HepG2 (cell line): ENCODE data around the gene SUPT6H. TPM values are rescaled to one million over a fixed set of nuclear protein-coding genes. Genes with fewer than 3 reads are reported as not detected.

ENCODE experiments used
- AGO1 ChIP-seq: fragments of 200-400 bp; formaldehyde crosslinking; IDR thresholded peaks from 2 replicates; pipeline ENCODE4 v1.6.1; 2017; ENCODE audit warnings: mild to moderate bottlenecking, low read depth, low read length, moderate library complexity; ENCODE audit not compliant: poor library complexity, severe bottlenecking
- CHD4 ChIP-seq: fragments of 200-600 bp; sonication (generic); IDR thresholded peaks from 2 replicates; pipeline ENCODE4 v1.7.0; 2017; ENCODE audit warnings: mild to moderate bottlenecking, low read length, borderline replicate concordance
- HIC2 ChIP-seq: sonication (generic); formaldehyde crosslinking; IDR thresholded peaks from 2 replicates; pipeline ENCODE4 v1.9.0; 2022; ENCODE audit warnings: low read depth, missing genetic modification reagents
- JDP2 ChIP-seq: sonication (generic); formaldehyde crosslinking; IDR thresholded peaks from 2 replicates; pipeline ENCODE4 v1.8.1; 2022; ENCODE audit warnings: missing genetic modification reagents, borderline replicate concordance
- MBD4 ChIP-seq: IDR thresholded peaks from 2 replicates; pipeline ENCODE4 v1.6.1; 2012; ENCODE audit warnings: low read length, inconsistent platforms, borderline replicate concordance
- MBNL3 ChIP-seq: fragments of 250-450 bp; sonication (Bioruptor Pico); conservative IDR thresholded peaks from 2 replicates; pipeline ENCODE4 v1.8.0; 2022; ENCODE audit warnings: mild to moderate bottlenecking, inconsistent platforms
- MIXL1 ChIP-seq: IDR thresholded peaks from 2 replicates; pipeline ENCODE4 v1.6.1; 2016
- NFE2 ChIP-seq: sonication (generic); formaldehyde crosslinking; IDR thresholded peaks from 2 replicates; pipeline ENCODE4 v1.4.0; 2020; ENCODE audit warnings: missing genetic modification reagents
- ZBTB49 ChIP-seq: sonication (generic); formaldehyde crosslinking; IDR thresholded peaks from 2 replicates; pipeline ENCODE4 v1.4.0; 2020; ENCODE audit warnings: missing genetic modification reagents, borderline replicate concordance
- ZNF605 ChIP-seq: sonication (generic); formaldehyde crosslinking; IDR thresholded peaks from 2 replicates; pipeline ENCODE4 v1.8.0; 2022; ENCODE audit warnings: mild to moderate bottlenecking, missing genetic modification reagents
- ZNF816 ChIP-seq: sonication (generic); formaldehyde crosslinking; IDR thresholded peaks from 2 replicates; pipeline ENCODE4 v1.8.0; 2022; ENCODE audit warnings: missing genetic modification reagents, mild to moderate bottlenecking, borderline replicate concordance
- ZNF839 ChIP-seq: sonication (generic); formaldehyde crosslinking; IDR thresholded peaks from 2 replicates; pipeline ENCODE4 v1.4.0; 2020; ENCODE audit warnings: missing genetic modification reagents, mild to moderate bottlenecking, borderline replicate concordance
- ZNF841 ChIP-seq: sonication (generic); formaldehyde crosslinking; IDR thresholded peaks from 2 replicates; pipeline ENCODE4 v1.8.1; 2023; ENCODE audit warnings: missing genetic modification reagents, borderline replicate concordance
- ZNF883 ChIP-seq: sonication (generic); formaldehyde crosslinking; IDR thresholded peaks from 2 replicates; pipeline ENCODE4 v1.5.1; 2020; ENCODE audit warnings: mild to moderate bottlenecking, missing genetic modification reagents; ENCODE audit errors: not compliant biosample characterization
- polyA plus RNA-seq, 8 experiments: library from polyadenylated mRNA; depleted of rRNA in 3 of 8; stranded (reverse) in 7 of 8; unstranded in 1 of 8; fragments of >200 nt; fragmentation: Illumina TruSeq in 4 of 8; extraction: Trizol in 4 of 8; gene quantifications; 2 replicates each; pipeline versions ENCODE4 v1.2.1 to v1.2.3, GENCODE V29; 2011 to 2016; ENCODE audit warnings: low read depth in 4 of 8, missing spikeins in 1 of 8, mixed read lengths in 1 of 8; ENCODE audit not compliant: insufficient read depth in 1 of 8
- total RNA-seq, 5 experiments: library from RNA; depleted of rRNA; stranded (reverse); fragments of >200 nt; fragmentation: Illumina TruSeq; extraction: Trizol; gene quantifications; 2 replicates each; pipeline ENCODE4 v1.2.3, GENCODE V29; 2016; ENCODE audit warnings: low read depth in 1 of 5
- TF ChIP-seq, protein P1 (sequence below): sonication (generic); formaldehyde crosslinking; IDR thresholded peaks from 2 replicates; pipeline ENCODE4 v1.4.0; 2020; ENCODE audit warnings: mild to moderate bottlenecking, missing genetic modification reagents
- TF ChIP-seq, protein P2 (sequence below): sonication (generic); formaldehyde crosslinking; IDR thresholded peaks from 2 replicates; pipeline ENCODE4 v1.4.0; 2020; ENCODE audit warnings: missing genetic modification reagents
- TF ChIP-seq, protein P3 (sequence below): sonication (generic); formaldehyde crosslinking; IDR thresholded peaks from 2 replicates; pipeline ENCODE4 v1.5.1; 2020; ENCODE audit warnings: mild to moderate bottlenecking, missing genetic modification reagents, moderate library complexity

SUPT6H gene
- total and polyA plus RNA-seq, 2 of the 13 experiments (the other 11 are each of a cell fraction or from before 2014, with no cell fraction given): 32.7 to 39.9 TPM

DNA sequence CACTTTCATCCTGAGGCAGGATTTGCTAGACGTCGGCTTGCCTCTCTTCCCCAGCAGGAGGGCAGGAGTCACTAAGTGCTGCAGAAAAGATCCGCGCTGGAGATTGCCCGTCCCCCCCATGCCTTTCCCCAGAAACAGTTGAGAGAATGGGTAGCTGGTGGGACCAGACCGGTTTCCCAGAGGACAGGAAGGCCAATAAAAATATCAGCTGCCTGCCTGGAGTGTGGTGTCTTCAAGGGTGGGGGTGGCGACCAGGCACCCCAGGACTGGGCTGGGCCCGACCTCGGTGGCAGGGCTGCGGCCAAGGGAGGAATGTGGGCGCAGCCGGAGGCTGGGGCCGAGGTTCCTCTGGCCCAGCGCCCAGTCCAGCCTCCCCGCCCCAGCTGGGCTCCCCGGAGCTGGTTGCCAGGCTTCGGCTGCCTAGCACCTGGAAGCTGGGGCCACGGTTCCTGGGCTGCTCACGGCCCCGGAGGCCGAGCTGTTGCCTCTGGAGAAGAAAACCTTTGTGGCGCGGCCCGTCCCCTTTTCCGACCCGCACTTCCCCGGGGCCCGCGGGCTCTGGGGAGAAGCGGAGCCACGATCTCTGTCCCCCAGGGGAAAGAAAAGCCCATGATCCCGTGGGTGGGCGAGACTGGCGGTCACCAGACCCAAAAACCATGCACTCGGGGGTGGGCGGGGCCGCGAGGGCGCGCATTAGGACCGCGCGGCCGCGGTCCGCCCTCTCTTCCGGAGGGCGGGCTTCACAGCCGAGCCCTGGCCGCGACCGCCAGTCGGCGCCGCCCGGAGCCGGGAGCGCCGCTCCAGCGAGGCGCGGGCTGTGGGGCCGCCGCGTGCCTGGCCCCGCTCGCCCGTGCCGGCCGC, 81.5 kb downstream of the SUPT6H start, which contains the start of gene TRAF4 (continued):
- TF ChIP-seq, protein P1, sequence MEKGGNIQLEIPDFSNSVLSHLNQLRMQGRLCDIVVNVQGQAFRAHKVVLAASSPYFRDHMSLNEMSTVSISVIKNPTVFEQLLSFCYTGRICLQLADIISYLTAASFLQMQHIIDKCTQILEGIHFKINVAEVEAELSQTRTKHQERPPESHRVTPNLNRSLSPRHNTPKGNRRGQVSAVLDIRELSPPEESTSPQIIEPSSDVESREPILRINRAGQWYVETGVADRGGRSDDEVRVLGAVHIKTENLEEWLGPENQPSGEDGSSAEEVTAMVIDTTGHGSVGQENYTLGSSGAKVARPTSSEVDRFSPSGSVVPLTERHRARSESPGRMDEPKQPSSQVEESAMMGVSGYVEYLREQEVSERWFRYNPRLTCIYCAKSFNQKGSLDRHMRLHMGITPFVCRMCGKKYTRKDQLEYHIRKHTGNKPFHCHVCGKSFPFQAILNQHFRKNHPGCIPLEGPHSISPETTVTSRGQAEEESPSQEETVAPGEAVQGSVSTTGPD: no peak
- TF ChIP-seq ZNF883 (CRISPR knock-in tag) (no peak), ZNF841 (CRISPR knock-in tag) (no peak), NFE2 (CRISPR knock-in tag) (no peak), MBD4 (no peak), MBNL3 (no peak), MIXL1 (CRISPR knock-in tag) (no peak), JDP2 (CRISPR knock-in tag) (no peak), ZNF605 (CRISPR knock-in tag) (peak; percentile 79), HIC2 (peak; percentile 53; the same call in 1 of the 2 replicates), AGO1 (peak; percentile 91), CHD4 (no peak), ZBTB49 (CRISPR knock-in tag) (no peak), ZNF816 (CRISPR knock-in tag) (0 out of 2 replicates have a peak, but pooled peaks have one; percentile 8), ZNF839 (CRISPR knock-in tag) (no peak)
- TF ChIP-seq, protein P2, sequence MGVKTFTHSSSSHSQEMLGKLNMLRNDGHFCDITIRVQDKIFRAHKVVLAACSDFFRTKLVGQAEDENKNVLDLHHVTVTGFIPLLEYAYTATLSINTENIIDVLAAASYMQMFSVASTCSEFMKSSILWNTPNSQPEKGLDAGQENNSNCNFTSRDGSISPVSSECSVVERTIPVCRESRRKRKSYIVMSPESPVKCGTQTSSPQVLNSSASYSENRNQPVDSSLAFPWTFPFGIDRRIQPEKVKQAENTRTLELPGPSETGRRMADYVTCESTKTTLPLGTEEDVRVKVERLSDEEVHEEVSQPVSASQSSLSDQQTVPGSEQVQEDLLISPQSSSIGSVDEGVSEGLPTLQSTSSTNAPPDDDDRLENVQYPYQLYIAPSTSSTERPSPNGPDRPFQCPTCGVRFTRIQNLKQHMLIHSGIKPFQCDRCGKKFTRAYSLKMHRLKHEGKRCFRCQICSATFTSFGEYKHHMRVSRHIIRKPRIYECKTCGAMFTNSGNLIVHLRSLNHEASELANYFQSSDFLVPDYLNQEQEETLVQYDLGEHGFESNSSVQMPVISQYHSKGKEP: no peak
- TF ChIP-seq, protein P3, sequence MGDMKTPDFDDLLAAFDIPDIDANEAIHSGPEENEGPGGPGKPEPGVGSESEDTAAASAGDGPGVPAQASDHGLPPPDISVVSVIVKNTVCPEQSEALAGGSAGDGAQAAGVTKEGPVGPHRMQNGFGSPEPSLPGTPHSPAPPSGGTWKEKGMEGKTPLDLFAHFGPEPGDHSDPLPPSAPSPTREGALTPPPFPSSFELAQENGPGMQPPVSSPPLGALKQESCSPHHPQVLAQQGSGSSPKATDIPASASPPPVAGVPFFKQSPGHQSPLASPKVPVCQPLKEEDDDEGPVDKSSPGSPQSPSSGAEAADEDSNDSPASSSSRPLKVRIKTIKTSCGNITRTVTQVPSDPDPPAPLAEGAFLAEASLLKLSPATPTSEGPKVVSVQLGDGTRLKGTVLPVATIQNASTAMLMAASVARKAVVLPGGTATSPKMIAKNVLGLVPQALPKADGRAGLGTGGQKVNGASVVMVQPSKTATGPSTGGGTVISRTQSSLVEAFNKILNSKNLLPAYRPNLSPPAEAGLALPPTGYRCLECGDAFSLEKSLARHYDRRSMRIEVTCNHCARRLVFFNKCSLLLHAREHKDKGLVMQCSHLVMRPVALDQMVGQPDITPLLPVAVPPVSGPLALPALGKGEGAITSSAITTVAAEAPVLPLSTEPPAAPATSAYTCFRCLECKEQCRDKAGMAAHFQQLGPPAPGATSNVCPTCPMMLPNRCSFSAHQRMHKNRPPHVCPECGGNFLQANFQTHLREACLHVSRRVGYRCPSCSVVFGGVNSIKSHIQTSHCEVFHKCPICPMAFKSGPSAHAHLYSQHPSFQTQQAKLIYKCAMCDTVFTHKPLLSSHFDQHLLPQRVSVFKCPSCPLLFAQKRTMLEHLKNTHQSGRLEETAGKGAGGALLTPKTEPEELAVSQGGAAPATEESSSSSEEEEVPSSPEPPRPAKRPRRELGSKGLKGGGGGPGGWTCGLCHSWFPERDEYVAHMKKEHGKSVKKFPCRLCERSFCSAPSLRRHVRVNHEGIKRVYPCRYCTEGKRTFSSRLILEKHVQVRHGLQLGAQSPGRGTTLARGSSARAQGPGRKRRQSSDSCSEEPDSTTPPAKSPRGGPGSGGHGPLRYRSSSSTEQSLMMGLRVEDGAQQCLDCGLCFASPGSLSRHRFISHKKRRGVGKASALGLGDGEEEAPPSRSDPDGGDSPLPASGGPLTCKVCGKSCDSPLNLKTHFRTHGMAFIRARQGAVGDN (CRISPR knock-in tag): peak; percentile 80
